Pons (tissue), 1 donor: ENCODE data around the gene PARP15.
"Not testable (repeated sequence)": the region's sequence is repeated elsewhere in the genome, so short reads cannot be mapped to it uniquely, and the experiment has no call there.

Experiments
- DNase-seq: peaks from one replicate; pipeline ENCODE4 v3.0.0-alpha.2; 2016; ENCODE audit warnings: low spot score

The PARP15 gene

DNA sequence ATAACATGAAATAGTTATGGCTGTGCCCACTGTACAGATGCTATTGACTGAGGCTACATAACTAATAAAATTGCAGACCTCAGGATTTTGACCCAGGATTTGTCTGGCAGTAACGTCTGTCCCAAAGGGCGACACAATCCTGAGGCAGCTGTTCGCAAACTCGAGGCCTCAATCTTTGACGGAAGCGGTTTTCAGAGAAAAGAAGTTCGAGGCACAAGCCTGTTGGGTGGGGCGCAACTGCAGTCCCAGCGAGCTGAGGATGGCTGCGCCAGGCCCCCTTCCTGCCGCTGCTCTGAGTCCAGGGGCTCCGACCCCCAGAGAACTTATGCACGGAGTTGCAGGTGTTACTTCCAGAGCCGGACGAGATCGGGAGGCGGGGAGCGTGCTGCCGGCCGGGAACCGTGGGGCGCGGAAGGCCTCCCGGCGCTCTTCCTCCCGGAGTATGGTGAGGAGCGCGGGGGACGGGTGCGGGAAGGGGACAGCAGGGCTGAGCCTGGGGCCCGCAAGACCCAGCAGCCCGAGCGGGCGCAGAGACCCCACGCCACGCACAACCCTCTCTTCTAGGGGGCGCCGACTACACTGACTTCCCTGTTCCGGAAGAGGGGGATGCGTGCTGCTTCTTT, at the start of gene PARP15:
PARP15 (plus strand) TSS at position 242 of the 623 bp plus-strand sequence; CDS start at position 260, 18 bp downstream.
- no peak for DNase-seq

DNA sequence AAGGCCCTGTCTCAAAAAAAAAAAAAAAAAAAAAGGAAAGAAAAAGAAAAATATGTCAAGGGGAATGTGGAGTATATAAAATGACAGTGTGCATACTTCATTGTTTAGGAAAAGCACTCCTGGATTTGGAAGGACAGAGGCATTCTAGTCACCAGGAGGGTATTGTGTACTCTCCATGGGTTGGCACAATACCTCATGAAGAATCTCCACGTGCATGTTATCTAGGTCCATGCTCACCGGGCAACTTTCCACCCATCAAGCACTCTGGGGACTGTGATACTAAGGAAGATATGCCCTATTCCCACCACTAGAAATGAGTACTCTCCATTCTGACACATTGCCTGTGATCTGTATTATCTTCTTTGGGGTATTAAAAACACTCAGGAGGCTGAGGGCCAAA, 47.3 kb upstream of the PARP15 start:
- DNase-seq: no peak

DNA sequence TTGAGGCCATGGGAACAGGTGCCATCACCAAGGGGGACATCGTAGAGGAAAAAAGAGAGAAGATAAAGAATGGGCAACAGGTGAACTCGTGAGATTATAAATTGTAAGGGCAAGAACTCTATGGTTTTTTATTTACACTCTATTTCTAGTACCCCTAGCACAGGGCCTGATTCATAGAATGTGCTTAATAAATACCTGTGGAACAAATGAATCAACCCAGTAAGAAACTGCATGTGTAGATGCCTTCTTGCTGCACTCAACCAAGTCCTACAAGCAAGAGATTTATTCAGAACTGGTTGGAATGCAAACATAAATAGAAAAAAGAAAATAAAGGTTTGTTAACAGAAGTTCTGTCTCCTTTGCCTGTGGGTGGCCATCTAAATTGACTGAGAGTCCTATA, 44.0 kb upstream of the PARP15 start:
- DNase-seq: no peak

DNA sequence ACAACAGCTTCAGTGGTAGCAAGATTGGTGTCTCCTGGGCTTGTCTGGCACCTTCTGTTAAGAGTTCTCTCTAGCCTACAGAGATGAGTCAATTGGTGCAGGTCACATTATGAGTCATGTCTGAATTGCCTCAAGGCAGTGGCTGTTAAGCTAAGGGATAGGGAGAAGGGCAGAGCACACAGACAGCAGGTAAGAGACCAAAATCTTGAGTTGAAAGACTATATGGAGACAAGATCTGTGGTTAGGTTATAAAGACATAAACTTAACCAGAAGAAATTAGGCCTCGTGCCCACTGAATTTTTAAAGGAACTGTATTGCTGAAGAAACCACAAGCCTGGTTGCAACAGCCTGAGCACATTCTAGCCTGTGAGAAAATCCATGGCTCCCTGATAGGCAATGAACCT, 43.5 kb upstream of the PARP15 start:
- no peak for DNase-seq

DNA sequence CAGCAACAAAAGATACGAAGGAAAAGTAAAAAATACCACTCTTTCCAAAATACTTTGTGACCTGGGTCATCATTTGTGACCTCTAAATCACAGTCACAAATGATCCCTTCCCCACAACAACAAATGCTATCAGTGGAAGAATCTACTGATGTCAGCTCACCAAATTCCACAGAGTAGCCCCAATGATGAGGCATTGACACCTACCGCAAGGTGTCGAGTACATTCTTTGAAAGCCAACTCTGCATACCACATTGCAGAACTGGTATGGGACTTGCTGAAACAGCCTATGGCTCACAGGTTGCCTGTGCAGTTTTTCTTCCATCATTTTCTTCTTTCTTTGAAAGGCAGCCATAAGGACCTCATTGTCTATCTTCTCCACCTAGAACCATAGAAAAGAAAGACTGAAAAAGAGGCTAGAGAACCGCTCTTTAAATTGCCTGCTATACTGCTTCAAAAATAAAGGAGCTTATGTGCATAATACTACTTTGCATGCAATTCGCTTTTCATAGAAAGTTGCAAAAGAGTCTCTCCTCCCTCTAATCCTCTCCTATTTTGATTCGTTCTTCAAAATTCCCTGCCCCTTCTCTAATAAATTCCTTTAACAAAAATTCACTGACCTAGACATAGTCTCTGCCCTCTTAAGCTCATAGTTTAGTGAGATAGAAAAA, 41.4 kb upstream of the PARP15 start:
- DNase-seq: no peak

DNA sequence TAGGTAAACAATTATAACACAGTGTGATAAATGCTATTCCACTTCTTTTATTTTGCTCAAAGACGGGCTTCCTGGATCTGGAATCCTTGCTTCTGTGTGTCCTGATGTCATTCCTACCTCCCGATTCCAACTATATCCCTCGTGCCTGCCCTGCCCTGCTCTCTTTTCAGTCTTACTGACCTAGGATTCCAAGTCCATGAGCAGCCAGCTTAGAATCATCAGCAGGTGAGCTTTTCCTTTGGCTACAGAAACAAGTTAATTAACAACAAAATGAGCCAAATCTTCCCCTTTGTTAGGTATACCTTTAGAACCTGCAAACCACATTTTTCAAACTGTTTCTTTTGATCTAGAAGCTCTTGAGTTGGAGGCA, 40.8 kb upstream of the PARP15 start:
- no peak for DNase-seq

DNA sequence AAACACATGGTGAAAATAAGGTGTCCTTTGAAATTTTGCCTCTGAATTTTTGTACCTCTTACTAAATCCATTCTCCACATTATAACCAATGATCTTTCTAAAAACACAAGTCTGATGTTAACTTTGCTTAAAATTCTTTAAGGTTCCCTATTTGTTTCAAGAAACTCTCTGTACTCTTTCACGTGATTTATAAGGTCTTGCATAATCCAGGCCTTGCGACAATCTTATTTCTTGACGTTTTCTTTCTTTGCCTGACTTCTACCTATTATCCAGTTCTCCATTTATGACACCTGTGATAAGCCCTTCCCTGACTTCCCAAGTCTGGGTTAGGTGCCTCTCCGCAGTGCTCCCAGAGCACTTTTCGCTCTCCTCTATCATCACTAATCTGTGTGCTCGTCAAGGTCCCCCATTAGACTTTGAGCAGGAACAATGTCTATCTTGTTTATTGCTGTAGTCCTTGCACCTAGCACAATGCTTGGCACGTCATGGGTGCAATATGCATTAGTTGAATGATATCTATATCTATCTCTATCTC, 38.4 kb upstream of the PARP15 start:
- no peak for DNase-seq

DNA sequence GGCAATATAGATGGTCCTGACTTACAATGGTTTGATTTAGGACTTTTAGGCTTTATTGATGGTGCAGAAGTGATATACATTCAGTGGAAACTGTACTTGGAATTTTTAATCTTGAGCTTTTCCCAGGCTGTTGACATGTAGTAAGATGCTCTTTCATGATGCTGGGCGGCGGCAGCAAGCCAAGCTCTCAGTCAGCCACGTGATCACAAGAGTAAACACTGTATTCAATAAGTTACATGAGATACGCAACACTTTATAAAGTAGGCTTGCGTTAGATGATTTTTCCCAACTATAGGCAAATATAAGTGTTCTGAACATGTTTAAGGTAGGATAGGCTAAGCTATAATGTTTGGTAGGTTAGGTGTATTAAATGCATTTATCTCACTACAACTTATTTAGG, 31.3 kb upstream of the PARP15 start:
- no peak for DNase-seq

DNA sequence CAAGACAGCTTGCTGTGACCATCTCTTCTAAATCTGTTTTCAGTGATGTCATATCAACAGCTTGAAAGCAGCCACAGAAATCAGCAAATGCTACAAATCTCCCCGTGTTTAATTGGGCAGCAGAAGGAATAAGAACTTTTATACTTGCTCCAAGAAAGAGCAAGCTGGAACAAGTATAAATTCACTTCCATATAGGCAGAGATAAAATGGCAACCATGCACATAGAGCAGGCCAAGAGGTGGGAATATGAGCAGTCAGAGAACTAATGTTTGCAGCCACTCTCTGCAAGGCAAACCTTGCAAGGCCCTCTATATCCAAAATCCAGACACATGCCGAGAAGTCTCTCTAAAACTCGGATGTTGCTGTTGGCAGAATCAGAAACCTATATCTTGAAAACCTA, 29.4 kb upstream of the PARP15 start:
- no peak for DNase-seq

DNA sequence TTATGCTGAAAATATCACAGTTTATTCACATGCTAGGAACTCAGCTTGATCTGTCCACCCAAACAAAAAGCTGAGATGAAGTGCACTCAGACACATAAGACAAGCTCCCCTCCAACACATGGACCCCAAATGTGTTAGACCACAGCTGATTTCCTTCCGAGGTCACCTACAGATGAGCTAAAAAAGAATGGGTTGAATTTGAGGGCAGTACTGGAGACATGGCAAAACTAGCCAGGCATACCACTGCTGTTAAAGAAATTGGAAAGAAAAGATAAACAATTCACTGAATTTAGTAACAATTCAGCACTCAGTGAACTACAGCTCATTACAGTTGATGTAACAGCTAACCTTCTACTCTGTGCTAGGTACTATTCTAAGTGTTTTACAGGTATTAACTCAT, 28.8 kb upstream of the PARP15 start:
- no peak for DNase-seq

DNA sequence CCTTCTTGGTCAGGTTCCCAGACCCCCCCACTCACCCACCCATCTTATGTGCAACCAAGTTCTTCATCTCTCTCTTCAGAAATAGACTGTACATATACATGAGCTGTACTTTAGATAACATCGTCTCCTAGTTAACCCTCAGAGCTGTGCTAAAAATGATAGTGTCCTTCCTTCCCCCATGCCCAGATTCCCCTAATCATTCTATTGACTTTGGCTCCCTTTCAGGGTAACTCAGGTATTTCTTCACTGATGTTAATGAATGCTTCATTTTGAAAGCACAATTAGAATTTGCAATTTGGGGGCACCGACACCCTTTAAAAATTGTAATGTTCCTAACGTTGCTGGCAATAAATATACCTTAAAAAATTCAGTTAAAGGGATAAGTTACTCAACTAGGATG, 24.3 kb upstream of the PARP15 start:
- DNase-seq: no peak

DNA sequence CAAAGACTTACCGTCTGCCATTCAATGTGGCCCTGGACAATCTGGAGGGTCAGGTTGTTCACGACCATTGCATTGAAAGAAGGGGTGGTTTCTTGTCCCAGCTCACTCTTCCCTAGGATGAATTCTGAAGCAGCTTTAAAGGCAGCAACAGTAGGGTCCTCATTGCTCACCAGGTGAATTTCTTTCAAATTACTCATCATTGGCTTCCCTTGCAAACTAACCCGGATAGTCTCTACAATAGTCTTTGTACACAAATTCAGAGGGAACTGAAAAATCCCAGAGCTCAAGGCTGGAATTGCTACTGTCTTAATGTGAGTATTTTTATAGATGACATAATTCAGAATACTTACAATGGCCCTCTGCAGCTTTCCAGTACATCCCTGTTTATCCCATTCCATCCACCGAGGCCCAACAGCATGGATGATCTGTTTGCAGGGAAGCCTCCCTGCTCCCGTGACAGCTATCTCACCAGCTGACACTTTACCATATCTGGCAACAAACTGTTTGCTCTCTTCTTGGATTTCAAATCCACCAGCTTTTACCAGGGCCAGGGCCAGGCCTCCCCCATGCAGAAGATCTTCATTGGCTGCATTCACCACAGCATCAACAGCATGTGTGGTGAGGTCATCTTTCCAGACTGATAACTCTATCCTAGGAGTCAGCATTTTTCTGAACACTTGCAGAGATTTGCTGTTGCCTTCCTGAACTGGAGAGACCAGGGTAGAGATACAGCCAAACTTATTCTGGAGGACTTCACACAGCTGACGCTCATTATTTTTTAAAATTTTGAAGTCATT, 22.0 kb upstream of the PARP15 start:
- DNase-seq: no peak

DNA sequence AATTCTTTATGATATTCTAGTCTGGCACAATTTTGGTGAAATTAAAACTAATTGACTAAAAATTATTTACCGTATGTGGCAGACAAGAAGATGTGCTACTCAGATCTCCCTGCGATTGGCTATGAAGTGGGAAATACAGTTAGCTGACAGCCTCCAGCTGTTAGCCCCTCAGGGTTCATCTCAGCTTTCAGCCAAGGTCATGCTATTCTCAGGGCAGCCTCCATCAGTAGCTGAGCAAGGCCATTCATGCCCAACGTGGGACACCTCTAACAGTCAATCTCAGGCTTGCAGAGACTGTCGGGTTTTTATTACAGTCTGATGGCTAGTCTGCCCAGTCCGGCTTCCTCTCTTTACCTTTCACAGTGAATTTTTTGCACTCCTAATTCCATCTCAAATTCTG, 20.1 kb upstream of the PARP15 start:
- DNase-seq: no peak

DNA sequence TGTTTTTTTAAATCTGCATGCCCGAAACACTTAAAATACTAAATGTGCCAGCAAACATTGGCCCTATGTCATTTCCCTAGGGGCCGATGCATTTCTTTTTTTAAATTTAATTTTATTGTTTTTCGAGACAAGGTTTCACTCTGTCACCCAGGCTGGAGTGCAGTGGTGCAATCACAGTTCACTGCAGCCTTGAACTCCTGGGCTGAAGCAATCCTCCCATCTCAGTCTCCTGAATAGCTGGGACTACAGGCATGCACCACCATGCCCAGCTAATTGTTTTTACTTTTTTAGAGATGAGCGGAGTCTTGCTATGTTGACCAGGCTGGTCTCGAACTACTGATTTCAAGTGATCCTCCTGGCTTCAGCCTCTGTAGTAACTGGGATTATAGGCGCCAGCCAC, 18.8 kb upstream of the PARP15 start:
- DNase-seq: no peak

DNA sequence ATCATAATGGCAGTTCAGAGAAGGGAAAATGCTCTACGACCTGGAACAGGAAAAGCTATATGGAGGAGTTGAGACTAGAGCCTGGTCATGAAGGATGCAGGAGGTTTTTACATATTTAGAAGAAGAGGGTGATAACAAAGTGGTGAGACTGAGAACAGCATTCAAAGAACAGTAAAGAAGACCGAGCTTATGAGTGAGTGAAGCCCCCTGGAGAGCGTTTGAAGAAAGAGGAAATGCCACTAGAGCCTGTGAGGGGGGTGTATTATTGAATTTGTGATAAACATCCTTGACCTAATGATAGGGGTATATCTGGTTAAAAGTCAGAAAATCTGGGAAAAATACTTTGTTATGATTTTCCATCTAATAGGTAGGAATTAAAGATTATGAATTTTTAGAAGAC, 17.5 kb upstream of the PARP15 start:
- no peak for DNase-seq

DNA sequence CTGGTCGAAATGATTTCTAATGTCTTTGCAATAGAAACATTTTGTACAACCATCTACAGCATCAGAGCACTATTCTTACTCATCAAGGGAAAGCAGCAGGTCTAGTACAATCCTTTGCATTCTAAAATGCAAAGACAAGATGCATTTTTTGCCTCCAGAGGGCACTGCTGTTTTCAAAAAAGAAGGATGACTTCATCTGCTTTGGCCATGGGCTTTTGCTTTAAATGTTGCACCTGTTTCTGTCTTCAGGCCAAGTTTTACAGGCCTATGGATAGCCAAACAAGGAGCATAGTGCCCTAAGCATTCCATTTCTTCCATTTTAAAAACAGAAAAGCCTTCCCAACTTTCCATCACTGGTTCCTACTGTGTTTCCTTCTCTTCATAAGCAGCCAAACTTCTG, 16.8 kb upstream of the PARP15 start:
- DNase-seq: peak; percentile 58

DNA sequence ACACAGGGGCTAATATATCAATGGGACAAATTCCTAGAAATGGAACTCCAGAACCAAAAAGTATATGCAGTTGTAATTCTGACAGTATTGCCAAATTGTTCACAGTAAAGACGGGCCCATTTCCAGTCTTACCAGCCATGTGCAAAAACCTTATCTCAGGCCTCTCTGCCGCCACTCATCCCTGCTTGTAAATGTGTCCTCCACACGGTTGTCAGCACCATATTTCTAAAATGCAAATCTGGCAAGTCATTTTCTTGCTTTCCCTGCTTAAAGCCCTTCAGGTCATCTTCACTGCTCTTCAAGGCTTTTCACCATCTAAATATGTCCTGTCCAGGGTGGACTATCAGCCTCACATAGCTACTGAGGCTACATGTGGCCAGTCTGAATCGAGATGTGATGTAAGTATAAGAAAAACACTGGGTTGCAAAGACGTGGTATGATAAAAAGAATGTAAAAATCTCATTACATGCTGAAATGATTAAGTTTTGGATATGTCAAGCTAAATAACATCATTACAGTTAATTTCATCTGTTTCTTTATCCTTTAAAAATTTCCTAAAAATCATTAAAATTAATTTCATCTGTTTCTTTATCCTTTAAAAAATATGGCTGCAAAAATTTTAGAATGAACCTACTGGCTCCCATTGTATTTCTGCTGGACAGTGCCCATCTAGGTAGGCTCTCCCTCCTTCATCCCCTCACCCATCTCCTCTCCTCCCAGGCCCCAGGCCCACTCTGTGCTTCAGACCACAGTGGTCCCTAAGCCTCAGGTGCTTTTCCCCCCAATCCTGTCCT, 14.3 kb upstream of the PARP15 start:
- DNase-seq: no peak

DNA sequence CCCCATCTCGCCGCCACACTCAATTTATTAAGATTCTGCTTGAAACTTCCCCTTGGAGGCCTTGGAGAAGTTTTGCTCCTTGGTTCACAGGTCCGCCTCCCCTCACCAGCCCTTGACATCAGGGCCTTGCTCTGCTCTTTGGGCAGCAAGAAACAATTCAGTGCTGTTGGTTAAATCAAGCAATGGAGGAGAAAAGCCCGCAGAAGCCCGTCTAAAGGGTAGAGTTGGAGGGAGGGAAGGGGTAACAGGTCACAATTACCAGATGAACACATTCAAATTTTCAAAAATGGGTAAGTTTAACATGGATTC, 13.8 kb upstream of the PARP15 start:
- peak; percentile 25 for DNase-seq

DNA sequence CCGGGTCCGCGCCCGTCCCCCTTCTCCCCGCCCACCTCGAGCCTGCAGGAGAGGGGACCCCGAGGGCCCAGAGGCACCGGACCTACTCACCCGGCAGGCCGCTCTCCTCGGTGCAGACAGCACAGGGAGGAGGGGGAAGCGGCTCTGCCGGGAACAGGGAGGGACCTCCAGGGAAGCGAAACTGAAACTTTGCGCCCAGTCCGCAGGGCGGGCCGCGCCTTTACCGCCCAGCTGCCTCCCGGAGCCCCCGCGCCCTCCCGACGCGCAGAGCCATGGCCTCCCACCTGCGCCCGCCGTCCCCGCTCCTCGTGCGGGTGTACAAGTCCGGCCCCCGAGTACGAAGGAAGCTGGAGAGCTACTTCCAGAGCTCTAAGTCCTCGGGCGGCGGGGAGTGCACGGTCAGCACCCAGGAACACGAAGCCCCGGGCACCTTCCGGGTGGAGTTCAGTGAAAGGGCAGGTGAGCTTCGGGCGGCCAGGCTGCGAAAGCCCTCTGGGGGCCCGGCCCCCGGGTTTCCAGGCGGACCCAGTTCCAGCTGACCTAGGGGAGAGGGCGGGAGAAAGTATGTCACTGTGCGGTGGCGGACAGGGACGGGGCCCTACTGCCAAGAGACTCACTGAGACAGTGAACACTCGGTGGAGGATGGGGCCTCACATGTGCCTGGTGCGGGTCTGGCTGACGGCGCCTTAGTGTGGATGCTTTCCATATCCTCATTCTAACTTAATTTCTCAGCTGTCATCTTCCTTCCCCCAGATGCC, 13.1 kb upstream of the PARP15 start, which contains the start of the genes DTX3L and PARP9:
DTX3L (plus strand) TSS at position 184 of the 758 bp plus-strand sequence; CDS start at position 273, 89 bp downstream.
PARP9 (minus strand) TSS at position 146 of the 758 bp plus-strand sequence. CDS start 4,680 bp downstream, outside the sequence.
- DNase-seq: peak; percentile 64

DNA sequence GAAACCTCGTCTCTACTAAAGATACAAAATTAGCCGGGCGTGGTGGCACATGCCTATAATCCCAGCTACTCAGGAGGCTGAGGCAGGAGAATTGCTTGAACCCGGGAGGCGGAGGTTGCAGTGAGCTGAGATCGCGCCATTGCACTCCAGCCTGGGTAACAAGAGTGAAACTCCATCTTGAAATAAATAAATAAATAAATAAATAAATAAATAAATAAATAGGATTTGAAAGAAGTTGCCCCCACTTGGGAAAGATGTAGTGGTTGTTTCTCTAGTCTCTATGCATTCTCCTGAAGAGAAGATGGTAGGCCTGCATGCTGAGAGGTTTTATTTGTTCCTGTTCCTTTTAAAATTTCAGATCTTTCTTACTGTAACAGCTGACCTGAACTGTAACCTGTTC, 9.3 kb upstream of the PARP15 start:
- DNase-seq: not testable (repeated sequence)

DNA sequence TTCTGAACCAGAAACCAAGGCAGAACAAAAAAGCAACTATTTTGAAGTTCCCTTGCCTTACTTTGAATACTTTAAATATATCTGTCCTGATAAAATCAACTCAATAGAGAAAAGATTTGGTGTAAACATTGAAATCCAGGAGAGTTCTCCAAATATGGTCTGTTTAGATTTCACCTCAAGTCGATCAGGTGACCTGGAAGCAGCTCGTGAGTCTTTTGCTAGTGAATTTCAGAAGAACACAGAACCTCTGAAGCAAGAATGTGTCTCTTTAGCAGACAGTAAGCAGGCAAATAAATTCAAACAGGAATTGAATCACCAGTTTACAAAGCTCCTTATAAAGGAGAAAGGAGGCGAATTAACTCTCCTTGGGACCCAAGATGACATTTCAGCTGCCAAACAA, 8.7 kb upstream of the PARP15 start:
- DNase-seq: no peak
